Effector memory CD4-positive, alpha-beta T cell (primary cell): Measurements from ENCODE around the gene KIF18B.

Experiments
- DNase-seq, 3 donors: peaks; one replicate each; pipeline ENCODE4 v3.0.0-alpha.2; 2020
- H3K27ac ChIP-seq: 2 replicates; pipeline ENCODE4 v1.7.0; 2013; ENCODE audit warnings: mild to moderate bottlenecking, low read length, moderate library complexity; ENCODE audit not compliant: insufficient read depth, poor library complexity, severe bottlenecking
- H3K27me3 ChIP-seq: replicated peaks from 2 replicates; pipeline ENCODE4 v1.7.0; 2013; ENCODE audit warnings: mild to moderate bottlenecking, low read length; ENCODE audit not compliant: insufficient read depth, control insufficient read depth, poor library complexity, severe bottlenecking
- H3K36me3 ChIP-seq: 2 replicates; pipeline ENCODE4 v1.7.0; 2013; ENCODE audit warnings: mild to moderate bottlenecking, low read length, moderate library complexity; ENCODE audit not compliant: control insufficient read depth, insufficient read depth
- H3K4me1 ChIP-seq: 2 replicates; pipeline ENCODE4 v1.7.0; 2013; ENCODE audit warnings: low read length, mild to moderate bottlenecking; ENCODE audit not compliant: control insufficient read depth, insufficient read depth, poor library complexity, severe bottlenecking
- H3K4me3 ChIP-seq: 2 replicates; pipeline ENCODE4 v1.7.0; 2013; ENCODE audit warnings: low read length, low read depth, mild to moderate bottlenecking; ENCODE audit not compliant: insufficient read depth, poor library complexity, severe bottlenecking
- H3K9me3 ChIP-seq: 2 replicates; pipeline ENCODE4 v1.7.0; 2013; ENCODE audit warnings: mild to moderate bottlenecking, low read length, moderate library complexity; ENCODE audit not compliant: control insufficient read depth

The KIF18B gene

GRCh38 chr17:44905006-44906000 is 42.3 kb downstream of the KIF18B start:
- Histone ChIP-seq H3K27me3 (no peaks in the 10 kb centered on the region), H3K4me3 (no peak overlapping the region), H3K9me3 (no peaks in the 10 kb centered on the region), H3K4me1 (peaks cover 1% of the 10 kb centered on the region), H3K27ac (no peak overlapping the region), H3K36me3 (no peaks in the 10 kb centered on the region)
- DNase-seq, result no peak

- no peak overlapping the region for H3K27ac ChIP-seq
- H3K36me3 ChIP-seq, result no peaks in the 10 kb centered on the region
- no peak for DNase-seq
- H3K9me3 ChIP-seq, result no peaks in the 10 kb centered on the region
- H3K27me3 ChIP-seq, result no peaks in the 10 kb centered on the region
- peaks cover 8% of the 10 kb centered on the region for H3K4me1 ChIP-seq
- no peak overlapping the region for H3K4me3 ChIP-seq
Observed at GRCh38 chr17:44904001-44904984, 43.3 kb downstream of the KIF18B start.

GRCh38 chr17:44903012-44903685 is 44.4 kb downstream of the KIF18B start:
- no peaks in the 10 kb centered on the region for H3K27me3 ChIP-seq
- H3K4me1 ChIP-seq, result peaks cover 15% of the 10 kb centered on the region
- H3K9me3 ChIP-seq, result no peaks in the 10 kb centered on the region
- no peak for DNase-seq
- no peak overlapping the region for H3K27ac ChIP-seq
- H3K4me3 ChIP-seq, result no peak overlapping the region
- no peaks in the 10 kb centered on the region for H3K36me3 ChIP-seq

- no peak for DNase-seq
- Histone ChIP-seq H3K27ac (no peak overlapping the region), H3K36me3 (no peaks in the 10 kb centered on the region), H3K4me3 (no peak overlapping the region), H3K27me3 (no peaks in the 10 kb centered on the region), H3K4me1 (peaks cover 18% of the 10 kb centered on the region), H3K9me3 (no peaks in the 10 kb centered on the region)
Observed at GRCh38 chr17:44902135-44902760, 45.3 kb downstream of the KIF18B start.

GRCh38 chr17:44901411-44901921 is 46.1 kb downstream of the KIF18B start:
- Histone ChIP-seq H3K9me3 (no peaks in the 10 kb centered on the region), H3K4me3 (no peak overlapping the region), H3K36me3 (no peaks in the 10 kb centered on the region), H3K4me1 (peaks cover 18% of the 10 kb centered on the region), H3K27me3 (no peaks in the 10 kb centered on the region), H3K27ac (no peak overlapping the region)
- no peak for DNase-seq

DNA sequence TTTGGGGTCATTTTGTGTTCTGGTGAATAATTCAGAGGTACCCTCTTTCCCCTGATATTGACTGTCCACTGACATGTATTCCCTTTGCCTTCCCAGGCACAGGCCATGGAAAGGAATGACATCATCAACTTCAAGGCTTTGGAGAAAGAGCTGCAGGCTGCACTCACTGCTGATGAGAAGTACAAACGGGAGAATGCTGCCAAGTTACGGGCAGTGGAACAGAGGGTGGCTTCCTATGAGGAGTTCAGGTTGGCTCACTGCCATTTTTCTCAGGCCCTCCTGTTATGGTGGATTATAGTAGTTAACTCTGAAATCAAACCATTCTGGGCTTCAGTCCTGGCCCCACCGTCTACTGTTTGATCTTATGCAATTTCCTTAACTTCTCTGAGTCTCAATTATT is 46.7 kb downstream of the KIF18B start:
- no peak for DNase-seq
- no peaks in the 10 kb centered on the region for H3K27me3 ChIP-seq
- H3K36me3 ChIP-seq, result no peaks in the 10 kb centered on the region
- H3K4me1 ChIP-seq, result peaks cover 18% of the 10 kb centered on the region
- no peak overlapping the region for H3K27ac ChIP-seq
- no peak overlapping the region for H3K4me3 ChIP-seq
- no peaks in the 10 kb centered on the region for H3K9me3 ChIP-seq

DNA sequence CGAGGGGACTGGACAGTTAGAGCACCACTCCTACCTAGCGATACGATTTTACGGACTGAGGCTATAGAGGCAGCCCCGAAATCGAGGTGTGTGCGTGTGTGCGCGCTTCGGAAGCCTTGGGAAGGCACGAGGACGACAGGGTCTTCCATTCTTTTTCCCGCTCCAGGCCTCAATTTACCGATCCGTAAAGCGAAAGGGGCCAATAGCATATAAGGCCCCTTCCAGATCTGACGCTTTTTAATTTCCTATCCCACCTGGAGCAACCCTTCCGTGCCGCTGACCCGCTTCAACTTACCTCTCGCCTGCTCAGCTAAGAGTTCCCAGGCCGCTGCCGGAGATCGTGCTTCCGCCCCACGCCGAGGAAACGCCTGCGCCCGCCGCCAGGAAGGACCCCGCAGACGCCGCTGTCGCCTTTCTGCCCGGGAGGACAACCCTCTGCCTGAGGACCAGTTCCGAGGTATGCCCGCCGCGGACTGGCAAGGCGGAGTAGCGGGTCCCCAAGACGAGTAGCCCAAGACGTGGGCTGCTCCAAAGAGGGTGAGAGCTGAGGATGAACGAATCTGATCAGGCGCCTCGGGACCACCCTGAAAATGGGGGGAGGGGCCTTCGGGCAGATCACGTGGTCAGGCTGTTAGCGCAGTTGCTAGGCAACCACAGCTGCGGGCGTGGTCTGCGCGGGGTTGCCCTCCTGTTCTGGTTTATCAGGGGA is 48.3 kb downstream of the KIF18B start, which contains the start of gene EFTUD2:
Gene EFTUD2, minus strand, starts transcription at position 372 of the 709 bp plus-strand sequence. CDS start 4,924 bp downstream, outside the sequence.
- Histone ChIP-seq H3K4me1 (peaks cover 18% of the 10 kb centered on the region), H3K9me3 (no peaks in the 10 kb centered on the region), H3K4me3 (peak within 1 kb of the TSS; percentile 79), H3K36me3 (peaks cover 4% of the 10 kb centered on the region), H3K27me3 (no peaks in the 10 kb centered on the region), H3K27ac (peak within 1 kb of the TSS; percentile 99)
- peak; percentile 86 to 92 (median 91) for DNase-seq

DNA sequence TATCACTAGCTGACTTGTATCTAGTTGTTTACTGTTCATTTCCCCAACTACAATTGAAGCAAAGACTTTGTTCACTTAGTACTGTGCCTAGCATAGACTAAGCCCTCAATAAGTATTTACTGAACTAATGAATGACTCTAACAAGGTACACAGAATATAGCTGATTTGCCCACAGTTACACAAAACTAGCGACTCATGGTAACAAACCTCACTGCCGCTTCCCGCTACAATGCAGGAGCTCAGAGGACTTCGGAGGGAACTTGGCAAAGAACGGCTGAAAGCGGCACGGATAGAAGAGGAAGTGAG is 48.9 kb downstream of the KIF18B start:
- Histone ChIP-seq H3K9me3 (no peaks in the 10 kb centered on the region), H3K4me3 (peak overlapping the region; percentile 79), H3K4me1 (peaks cover 18% of the 10 kb centered on the region), H3K27ac (peak overlapping the region; percentile 99), H3K36me3 (peaks cover 6% of the 10 kb centered on the region), H3K27me3 (no peaks in the 10 kb centered on the region)
- no peak for DNase-seq
